HG02884 (cell line): ENCODE data around the gene KRABD2.
"Not testable (repeated sequence)": the region's sequence is repeated elsewhere in the genome, so short reads cannot be mapped to it uniquely, and the experiment has no call there.

Experiments used
- ATAC-seq: cut with Tn5 transposase; IDR thresholded peaks from one replicate; pipeline ENCODE4 v1.9.1; 2021; ENCODE audit warnings: mild to moderate bottlenecking, moderate library complexity; ENCODE audit not compliant: unreplicated experiment

KRABD2 gene

DNA sequence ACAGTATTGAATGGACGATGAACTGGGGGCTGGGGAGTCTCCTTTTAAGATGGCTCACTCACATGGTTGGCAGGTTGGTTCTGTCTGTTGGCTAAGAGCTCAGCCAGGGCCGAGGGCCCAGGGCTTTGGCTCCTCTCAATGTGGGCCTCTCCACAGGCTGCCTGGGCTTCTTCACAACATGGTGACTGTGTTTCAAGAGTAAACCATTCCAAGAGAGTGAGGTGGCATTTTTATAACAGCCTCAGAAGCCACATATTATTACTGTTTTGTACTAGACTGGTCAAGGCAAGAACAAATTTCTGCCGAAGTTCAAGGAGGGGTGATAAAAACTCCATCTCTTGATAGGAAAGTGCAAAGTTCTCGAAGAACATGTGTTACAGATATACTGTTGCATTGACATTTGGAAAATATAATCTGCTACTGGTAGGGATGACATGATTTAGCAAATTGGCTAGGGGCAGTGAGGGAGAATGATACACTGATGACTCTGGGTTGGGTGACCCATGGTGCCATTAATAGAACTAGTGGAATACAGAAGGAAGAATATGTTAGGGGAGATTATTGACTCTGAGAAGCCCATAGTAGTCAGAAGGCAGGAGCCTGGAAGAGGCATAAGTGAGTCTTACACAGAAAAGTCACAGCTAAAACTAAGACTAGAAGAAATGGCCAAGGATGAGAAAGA is 13.7 kb downstream of the KRABD2 start:
- ATAC-seq = no peak

DNA sequence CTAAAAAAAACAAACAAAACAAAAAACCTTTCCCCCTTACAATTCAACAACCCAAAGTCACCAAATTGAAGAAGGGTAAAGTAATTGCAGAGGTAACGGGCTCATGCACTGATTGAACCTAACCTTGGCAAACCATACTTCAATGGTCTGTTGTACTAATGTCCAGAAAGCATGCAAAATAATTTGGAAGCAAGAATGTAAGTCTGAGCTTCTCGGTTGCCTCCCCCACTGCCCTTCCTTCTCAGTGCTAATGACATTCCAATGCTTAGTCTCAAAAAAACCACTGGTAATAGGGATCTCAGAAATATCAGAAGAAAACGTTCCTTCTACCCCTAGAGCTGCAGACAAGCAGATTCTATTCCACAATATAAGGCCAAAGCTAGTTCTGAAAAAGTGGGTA is 15.8 kb downstream of the KRABD2 start:
- no peak for ATAC-seq

DNA sequence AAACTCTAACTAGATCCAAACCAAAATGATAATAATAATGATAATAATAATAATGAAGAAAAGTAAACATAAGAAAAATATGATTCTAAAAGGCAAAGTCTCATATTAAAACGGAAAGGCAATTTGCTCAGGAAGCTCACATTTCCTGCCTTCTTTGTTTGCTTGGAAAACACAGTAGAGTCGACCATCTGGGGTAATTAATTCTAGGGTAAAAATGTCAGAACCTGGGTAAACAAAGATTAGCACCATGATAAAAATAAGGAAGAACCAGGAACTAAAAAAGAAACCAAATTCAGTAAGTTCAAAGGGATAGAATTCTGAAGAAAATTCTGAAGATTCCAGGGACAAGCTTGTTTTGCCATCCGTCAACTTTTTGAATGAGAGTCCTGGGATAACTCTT is 16.2 kb downstream of the KRABD2 start:
- ATAC-seq = no peak

DNA sequence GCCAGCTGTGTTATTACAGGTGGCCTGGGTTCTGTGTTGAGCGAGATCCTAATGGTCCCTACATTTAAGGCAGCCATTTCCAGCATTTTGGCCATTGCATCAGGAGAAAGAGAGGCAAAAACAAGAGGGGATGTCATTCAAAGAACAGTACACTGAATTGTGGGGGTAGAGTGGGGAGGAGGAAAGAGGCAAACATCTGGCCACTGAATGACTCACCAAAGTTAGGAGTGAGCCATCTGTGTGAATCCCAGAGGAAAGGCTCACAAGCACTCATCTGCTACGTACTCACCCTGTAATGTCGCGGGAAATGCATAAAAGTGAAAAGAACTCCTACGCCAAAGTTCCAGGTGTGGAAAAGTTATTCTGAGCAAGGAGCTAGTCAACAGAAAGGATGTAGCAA is 16.7 kb downstream of the KRABD2 start:
- no peak for ATAC-seq

DNA sequence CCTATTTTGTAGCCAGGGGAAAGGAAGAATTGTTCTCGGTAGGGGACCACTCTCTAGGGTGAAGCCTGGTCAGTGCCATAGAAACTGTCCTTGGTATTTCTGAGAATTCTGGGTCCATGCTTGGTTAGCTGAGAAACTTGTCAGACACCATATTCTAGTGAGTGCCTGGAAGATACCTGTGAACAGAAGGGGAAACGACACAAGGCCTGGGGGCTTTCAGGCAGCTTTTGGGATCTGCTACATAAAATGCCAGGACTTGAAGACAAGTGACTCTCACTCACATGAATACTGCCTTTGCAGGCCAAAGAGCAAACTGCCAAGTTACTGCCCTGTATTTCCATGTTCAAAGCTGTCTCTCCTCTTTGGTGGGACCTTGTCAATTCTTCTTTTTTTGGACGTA is 18.6 kb downstream of the KRABD2 start:
- no peak for ATAC-seq

DNA sequence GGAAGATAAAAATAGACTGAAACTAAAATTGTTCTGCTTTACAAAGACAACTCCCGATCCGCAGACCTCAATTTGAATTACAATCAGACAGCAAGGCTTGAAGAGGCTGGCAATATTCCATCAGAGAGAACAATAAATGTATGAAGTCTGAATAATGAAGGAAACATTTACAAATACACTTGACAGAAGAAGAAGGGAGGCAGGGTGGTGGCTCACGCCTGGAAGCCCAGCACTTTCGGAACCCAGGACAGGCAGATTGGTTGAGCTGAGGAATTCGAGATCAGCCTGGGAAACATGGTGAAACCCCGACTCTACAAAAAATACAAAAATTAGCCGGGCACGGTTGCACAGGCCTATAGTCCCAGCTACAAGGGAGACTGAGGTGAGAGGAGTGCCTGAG is 22.3 kb downstream of the KRABD2 start:
- ATAC-seq = no peak

DNA sequence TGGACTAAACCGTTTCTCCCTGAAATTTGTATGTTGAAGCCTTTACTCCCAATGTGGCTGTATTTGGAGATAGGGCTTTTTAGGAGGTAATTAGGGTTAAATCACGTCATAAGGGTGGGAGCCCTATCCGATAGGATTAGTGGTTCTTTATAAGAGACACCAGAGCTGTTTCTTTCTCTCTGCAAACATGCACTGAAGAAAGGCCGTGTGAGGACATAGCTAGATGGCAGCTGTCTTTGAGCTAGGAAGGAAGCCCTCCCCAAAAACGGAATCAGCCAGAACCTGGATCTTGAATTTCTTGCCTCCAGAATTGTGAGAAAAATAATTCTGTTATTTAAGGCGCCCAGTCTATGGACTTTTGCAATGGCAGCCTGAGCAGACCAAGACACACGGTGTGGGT is 22.8 kb downstream of the KRABD2 start:
- no peak for ATAC-seq

DNA sequence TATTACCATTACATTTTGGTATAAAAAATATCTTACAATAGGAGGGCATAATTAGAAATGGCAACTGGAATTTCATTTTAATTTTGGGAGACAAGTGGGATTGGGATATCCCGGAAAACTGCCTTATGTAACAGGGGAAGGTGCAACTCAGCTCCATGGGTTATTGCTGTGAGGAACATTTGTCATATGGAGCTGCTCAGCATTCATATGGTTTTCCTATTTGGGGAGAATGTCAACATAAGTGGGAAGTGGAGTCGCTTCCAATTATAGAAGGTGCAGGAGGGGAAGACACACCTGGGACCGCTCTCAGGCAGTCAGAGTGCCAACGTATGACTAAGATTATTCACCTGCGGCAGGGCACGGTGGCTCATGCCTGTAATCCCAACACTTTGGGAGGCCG is 26.2 kb downstream of the KRABD2 start:
- no peak for ATAC-seq

DNA sequence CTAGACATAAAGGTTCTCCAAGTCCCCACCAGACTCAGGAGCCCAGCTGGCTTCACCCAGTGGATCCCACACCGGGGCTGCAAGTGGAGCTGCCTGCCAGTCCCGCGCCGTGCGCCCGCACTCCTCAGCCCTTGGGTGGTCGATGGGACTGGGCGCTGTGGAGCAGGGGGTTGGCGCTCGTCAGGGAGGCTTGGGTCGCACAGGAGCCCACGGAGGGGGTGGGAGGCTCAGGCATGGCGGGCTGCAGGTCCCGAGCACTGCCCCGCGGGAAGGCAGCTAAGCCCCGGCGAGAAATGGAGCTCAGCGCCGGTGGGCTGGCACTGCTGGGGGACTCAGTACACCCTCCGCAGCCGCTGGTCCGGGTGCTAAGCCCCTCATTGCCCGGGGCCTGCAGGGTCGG is 29.5 kb downstream of the KRABD2 start:
- ATAC-seq = not testable (repeated sequence)

DNA sequence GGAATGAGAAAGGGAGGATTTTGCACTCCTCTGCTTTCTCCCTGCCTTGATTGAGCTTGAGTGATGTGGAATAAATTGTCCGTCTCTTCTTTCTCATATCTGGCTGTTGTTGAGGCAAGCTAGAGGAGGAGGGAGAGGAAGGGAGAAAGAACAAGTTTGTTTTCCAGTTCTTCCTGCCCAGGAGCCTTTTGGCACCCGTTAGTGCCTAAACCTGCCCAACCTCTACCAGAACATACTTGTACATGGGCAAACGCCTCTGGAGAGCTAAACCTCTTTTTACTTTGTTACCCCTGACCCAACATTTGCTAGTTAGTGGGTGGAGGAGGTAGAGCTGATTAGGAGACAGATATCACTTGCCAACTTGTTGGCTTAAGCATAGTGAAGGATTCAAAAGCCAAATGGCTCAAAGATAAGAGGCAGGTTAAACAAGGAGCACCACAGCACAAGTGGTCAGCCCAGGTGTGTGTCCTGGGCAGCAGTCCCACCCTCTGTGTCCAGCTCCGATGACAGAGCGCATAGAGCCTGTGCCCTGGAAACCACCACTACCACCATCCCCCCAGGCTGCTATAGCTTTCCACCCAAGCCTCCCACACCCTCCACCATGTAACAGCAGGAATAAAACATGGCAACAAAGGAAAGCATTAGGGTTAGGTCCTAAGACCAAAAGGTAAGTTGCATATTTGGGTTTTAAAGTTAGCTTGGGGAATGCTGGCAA is 30.4 kb downstream of the KRABD2 start:
- ATAC-seq = no peak

DNA sequence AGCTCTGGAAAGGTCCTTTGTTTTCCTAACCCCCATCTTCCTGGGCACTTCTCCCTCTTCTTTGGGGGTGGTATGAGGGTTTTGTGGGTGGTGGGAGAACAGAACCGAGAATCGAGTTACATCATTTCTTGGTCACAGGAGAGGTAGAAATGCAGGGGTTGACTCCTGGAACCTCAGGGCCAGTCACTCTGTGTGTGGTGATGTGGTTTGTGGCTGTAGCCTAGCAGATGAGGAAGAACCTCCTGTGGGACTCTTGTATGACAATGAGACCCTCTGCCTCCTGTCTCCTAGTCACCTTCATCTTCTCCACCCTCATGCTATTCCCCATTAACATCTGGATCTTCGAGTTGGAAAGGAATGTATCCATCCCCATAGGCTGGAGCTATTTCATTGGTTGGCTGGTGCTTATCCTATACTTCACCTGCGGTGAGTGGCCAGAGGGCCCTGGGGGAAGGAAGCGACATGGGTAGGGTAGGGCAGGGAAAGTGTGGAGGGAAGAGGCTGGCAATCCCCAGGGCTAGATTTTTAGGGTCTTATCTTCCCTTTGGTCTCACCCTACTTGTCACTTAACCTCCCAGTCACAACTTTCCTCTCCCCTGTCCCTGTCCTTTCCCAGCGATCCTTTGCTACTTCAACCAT is 31.3 kb downstream of the KRABD2 start:
- no peak for ATAC-seq

DNA sequence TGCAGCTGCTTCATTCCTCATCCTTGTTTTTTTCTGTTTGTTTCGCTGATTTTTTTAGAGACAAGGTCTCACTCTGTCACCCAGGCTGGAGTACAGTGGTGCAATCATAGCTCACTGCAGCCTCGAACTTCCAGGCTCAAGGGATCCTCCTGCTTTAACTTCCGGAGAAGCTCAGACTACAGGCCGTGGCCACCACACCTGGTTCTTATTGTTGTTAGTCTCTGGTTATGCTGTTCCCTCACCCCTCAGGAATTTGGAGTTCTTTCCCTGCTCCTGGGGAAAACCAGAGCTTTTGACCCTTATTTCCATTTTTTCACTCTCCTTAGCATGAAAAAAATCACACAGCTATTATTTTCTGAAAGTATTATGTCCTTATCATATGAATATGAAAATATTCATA is 35.0 kb downstream of the KRABD2 start:
- ATAC-seq = no peak

DNA sequence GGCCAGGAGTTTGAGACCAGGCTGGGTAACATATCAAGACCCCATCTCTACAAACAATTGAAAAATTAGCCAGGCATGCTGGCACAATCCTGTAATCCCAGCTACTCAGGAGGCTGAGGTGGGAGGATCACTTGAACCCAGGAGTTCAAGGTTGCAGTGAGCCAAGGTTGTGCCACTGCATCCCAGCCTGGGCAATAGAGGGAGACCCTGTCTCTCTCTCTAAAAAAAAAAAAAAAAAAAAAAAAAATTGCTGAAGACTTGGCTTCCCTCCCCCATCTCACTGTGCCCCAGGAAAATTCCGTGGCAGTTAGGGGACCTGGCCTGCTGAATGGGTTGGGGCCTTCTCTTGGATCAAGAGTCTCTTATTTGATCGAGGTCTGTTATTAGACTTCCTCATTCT is 37.0 kb downstream of the KRABD2 start, which contains the start of gene ODF4:
Gene ODF4, plus strand, starts transcription at position 301 of the 400 bp plus-strand sequence. CDS start 212 bp downstream, outside the sequence.
- ATAC-seq = no peak

DNA sequence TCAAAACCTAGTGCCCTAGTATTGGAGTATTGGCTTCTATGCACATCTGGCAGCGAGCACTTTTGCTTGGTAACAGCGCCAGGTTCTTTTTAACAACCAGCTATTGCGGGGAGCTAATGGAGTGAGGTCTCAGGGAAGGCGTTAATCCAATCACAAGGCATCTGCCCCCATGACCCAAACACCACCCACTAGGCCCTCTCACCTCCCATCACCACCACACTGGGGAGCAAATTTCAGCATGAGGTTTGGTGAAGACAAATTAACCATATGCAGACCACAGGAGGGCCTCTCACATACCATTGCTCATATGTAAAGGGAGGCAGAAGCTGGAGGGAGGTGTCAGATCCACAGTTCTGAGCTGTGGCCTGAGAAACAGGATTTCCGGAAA is 37.8 kb downstream of the KRABD2 start:
- ATAC-seq = no peak

DNA sequence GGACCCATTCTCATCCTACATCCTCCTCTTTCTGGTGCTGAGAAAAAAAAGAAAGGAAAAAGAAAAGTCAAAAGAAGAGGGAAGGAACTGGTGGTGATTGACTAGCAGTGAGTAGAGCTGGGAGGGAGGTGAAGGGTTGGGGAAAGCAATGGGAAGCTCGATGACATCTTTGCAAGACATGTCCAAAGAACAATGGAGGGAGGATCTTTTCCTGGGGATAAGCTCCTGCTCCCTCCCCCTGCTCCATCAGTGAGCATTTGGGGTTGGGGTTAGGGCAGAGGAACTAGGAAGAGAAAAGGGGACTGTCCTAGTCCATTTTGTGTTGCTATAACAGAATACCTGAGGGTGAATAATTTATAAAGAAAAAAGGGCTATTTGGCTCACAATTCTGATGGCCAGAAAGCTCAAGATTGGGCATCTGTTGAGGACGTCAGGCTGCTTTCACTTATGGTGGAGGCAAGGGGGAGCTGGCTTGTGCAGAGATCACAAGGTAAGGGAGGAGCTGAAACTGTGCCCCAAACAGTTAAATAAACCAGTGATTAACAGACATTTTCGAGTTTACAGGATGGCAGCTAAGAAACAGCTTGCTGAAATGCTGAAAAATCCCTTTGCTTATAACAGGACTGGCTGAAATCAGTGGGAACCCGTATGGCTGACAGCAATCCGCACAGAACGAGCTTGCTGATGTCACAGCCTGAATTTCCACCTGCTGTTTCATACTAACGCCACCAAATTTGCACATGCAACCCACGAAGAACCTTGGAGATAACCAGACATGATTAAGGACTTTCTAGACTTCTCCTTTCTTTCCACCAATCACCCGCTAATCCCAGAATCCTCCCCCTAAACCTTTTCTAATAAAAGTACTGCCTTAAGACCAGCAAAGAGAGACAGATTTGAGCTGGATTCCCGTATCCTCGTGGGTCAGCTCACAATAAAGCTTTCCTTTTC is 38.4 kb downstream of the KRABD2 start:
- ATAC-seq = no peak

DNA sequence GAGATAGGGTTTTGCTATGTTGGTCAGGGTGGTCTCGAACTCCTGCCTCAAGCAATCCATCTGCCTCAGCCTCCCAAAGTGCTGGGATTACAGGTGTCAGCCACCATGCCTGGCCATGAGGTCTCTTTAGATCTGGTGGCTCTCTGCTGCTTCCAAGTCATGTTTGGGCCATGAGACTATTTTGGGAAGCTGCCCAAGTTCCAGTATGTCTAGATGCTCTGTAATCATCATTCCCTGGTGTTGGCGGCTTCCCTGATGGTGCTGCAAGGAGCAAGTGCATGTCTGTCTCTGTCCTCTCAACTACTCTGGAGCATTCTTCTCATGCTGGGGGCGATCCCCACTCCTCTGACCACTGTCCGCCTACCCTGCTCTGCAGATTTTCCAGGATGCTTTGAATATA is 43.2 kb downstream of the KRABD2 start:
- no peak for ATAC-seq

DNA sequence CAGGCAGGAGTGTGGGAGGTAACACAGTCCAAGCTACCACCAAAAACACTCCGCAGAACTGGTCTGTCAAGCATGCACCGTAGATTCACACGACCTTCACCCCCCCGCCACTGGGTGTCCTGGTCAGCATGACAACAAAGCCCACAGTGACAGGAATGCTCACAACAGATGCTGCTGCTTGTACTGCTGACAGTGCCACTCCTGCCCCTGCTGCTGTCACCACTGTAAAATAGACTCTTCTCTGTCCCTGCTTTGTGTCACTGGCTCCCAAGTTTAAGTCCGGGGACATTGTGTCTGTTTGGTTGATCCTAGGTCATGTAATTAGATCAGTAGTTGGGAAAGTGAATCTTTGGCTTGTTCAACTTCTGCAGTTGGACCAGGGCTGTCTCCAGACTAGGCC is 43.8 kb downstream of the KRABD2 start:
- ATAC-seq = no peak

DNA sequence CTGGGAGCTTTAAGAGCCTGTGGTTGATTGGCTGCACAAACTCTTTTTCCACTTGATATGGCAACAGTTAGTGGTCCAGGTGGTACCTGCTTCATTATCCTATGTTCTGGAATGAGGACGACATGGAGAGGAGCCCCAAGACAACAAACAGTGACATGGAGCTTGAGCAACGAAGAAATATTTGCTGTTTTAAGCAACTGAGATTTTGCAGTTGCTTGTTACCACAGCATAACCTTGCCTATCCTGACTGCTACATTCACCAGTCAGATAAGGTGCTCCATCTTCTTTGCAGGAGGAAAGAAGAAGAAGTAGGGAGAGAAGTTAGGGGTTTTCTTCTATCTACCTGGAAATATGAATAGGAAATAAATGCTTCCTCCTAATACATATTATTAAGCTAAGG is 44.4 kb downstream of the KRABD2 start:
- no peak for ATAC-seq

DNA sequence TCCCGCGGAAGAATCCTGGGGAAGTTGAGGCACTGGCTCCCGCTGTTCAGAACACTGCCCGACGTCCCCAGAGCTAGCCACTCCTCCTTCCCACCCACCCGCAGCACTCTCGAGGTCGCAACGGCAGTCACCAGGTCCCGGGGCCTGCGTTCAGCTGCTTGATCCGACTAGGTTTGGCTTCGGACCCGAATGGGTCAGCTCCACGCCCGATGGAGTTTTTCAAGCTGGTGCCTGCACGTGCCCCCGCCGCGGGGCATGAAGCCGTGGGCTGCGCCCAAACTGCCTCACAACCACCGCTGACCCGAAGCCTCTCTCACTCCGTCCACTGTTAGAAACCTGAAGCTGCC is 49.2 kb downstream of the KRABD2 start:
- ATAC-seq = no peak
